Peyer's patch (tissue), 4 donors: Measurements from ENCODE around the gene FSTL1. TPM values are rescaled to one million over a fixed set of nuclear protein-coding genes. Genes with fewer than 3 reads are reported as not detected.

Experiments used
- DNase-seq, 3 donors: peaks; one replicate each; pipeline ENCODE4 v3.0.0-alpha.2; 2017 to 2019
- H3K27ac ChIP-seq, 4 donors: fragments of 200-600 bp; sonication (generic); one replicate each; pipeline ENCODE4 v1.5.1; 2016 to 2019
- H3K27me3 ChIP-seq, 2 donors: fragments of 200-600 bp; sonication (generic); one replicate each; pipeline ENCODE4 v1.5.1; 2019
- H3K36me3 ChIP-seq, 3 donors: fragments of 200-600 bp; sonication (generic); one replicate each; pipeline ENCODE4 v1.5.1; 2016 to 2019
- H3K4me1 ChIP-seq, 4 donors: fragments of 200-600 bp; sonication (generic); one replicate each; pipeline ENCODE4 v1.5.1; 2016 to 2019
- H3K4me3 ChIP-seq, 4 donors: fragments of 200-600 bp; sonication (generic); 1 replicate in 3 of 4; 2 replicates in 1 of 4; pipeline ENCODE4 v1.5.1; 2016 to 2019; ENCODE audit warnings: mild to moderate bottlenecking in 1 of 4
- H3K9me3 ChIP-seq, 4 donors: fragments of 200-600 bp; sonication (generic); one replicate each; pipeline ENCODE4 v1.5.1; 2016 to 2019; ENCODE audit warnings: mild to moderate bottlenecking in 1 of 4
- CTCF ChIP-seq, 6 experiments: fragments of 450-650 bp in 4 of 6; fragments of 200-600 bp in 2 of 6; sonication (generic) in 1 of 6; IDR thresholded peaks; one replicate each; pipeline ENCODE4 v1.5.1; 2017 to 2019; ENCODE audit warnings: antibody characterized with exemption in 6 of 6, mild to moderate bottlenecking in 3 of 6, moderate library complexity in 1 of 6
- POLR2A ChIP-seq, 2 donors: fragments of 450-650 bp; IDR thresholded peaks; one replicate each; pipeline ENCODE4 v1.5.1; 2017; ENCODE audit warnings: antibody characterized with exemption in 2 of 2, mild to moderate bottlenecking in 2 of 2, moderate library complexity in 2 of 2
- total RNA-seq, 4 donors: library from RNA; depleted of rRNA; stranded (reverse); fragments of >200 nt; gene quantifications; one replicate each; pipeline ENCODE4 v1.1.0, GENCODE V29; 2016

FSTL1 gene
- total RNA-seq, 4 donors from 2014 or later = 22.2 to 84.2 (median 59.8) TPM

- Histone ChIP-seq H3K27ac (no peak overlapping the region), H3K4me3 (no peak overlapping the region), H3K4me1 (no peaks in the 10 kb centered on the region), H3K27me3 (no peaks in the 10 kb centered on the region), H3K36me3 (no peaks in the 10 kb centered on the region), H3K9me3 (no peaks in the 10 kb centered on the region)
- DNase-seq = no peak
- TF ChIP-seq POLR2A (IDR thresholded peaks at IDR 0.05) (no peak), CTCF (IDR thresholded peaks at IDR 0.05) (no peak)
Observed at GRCh38 chr3:120355486-120355885, 95.3 kb downstream of the FSTL1 start.

- H3K4me1 ChIP-seq = peaks cover 0 to 4% (median 0%) of the 10 kb centered on the region in 4 donors
- TF ChIP-seq CTCF (IDR thresholded peaks at IDR 0.05) (no peak), POLR2A (IDR thresholded peaks at IDR 0.05) (no peak)
- H3K27ac ChIP-seq = no peak overlapping the region
- no peak overlapping the region for H3K4me3 ChIP-seq
- H3K27me3 ChIP-seq = no peaks in the 10 kb centered on the region
- no peaks in the 10 kb centered on the region for H3K36me3 ChIP-seq
- no peaks in the 10 kb centered on the region for H3K9me3 ChIP-seq
- DNase-seq = no peak
Observed at GRCh38 chr3:120353463-120353862, 97.3 kb downstream of the FSTL1 start.

- TF ChIP-seq CTCF (IDR thresholded peaks at IDR 0.05) = no peak
- TF ChIP-seq POLR2A (IDR thresholded peaks at IDR 0.05) = no peak
- DNase-seq = no peak
- no peak overlapping the region for H3K27ac ChIP-seq
- H3K4me3 ChIP-seq = no peak overlapping the region
- H3K36me3 ChIP-seq = no peaks in the 10 kb centered on the region
- H3K27me3 ChIP-seq = no peaks in the 10 kb centered on the region
- H3K4me1 ChIP-seq = peaks cover 0 to 11% (median 0%) of the 10 kb centered on the region in 4 donors
- no peaks in the 10 kb centered on the region for H3K9me3 ChIP-seq
Observed at GRCh38 chr3:120352017-120352416, 98.8 kb downstream of the FSTL1 start.

- TF ChIP-seq CTCF (IDR thresholded peaks at IDR 0.05) (no peak), POLR2A (IDR thresholded peaks at IDR 0.05) (no peak)
- peak in 1 of 3 donors; percentile 46 for DNase-seq
- no peak overlapping the region for H3K4me3 ChIP-seq
- H3K36me3 ChIP-seq = no peaks in the 10 kb centered on the region
- no peaks in the 10 kb centered on the region for H3K27me3 ChIP-seq
- no peaks in the 10 kb centered on the region for H3K9me3 ChIP-seq
- H3K27ac ChIP-seq = peak overlapping the region in 1 of 4 donors; percentile 91
- peaks cover 0 to 18% (median 0%) of the 10 kb centered on the region in 4 donors for H3K4me1 ChIP-seq
Observed at GRCh38 chr3:120350401-120350941, 100.3 kb downstream of the FSTL1 start.

- no peaks in the 10 kb centered on the region for H3K9me3 ChIP-seq
- no peaks in the 10 kb centered on the region for H3K27me3 ChIP-seq
- H3K36me3 ChIP-seq = no peaks in the 10 kb centered on the region
- TF ChIP-seq CTCF (IDR thresholded peaks at IDR 0.05) = no peak
- TF ChIP-seq POLR2A (IDR thresholded peaks at IDR 0.05) = no peak
- peak overlapping the region; percentile 79 to 91 (median 85) for H3K27ac ChIP-seq
- peak overlapping the region; percentile 65 to 83 (median 72) for H3K4me3 ChIP-seq
- peaks cover 0 to 18% (median under 1%) of the 10 kb centered on the region in 4 donors for H3K4me1 ChIP-seq
- DNase-seq = no peak
Observed at GRCh38 chr3:120349855-120350125, 101.0 kb downstream of the FSTL1 start.
